ENCODE measurements around the gene NLGN1. TPM values are rescaled to one million over a fixed set of nuclear protein-coding genes. Genes with fewer than 3 reads are reported as not detected.

NLGN1 gene
- total RNA-seq, 4 donors from 2014 or later = 21.6 to 50.7 (median 30.4) TPM

DNA sequence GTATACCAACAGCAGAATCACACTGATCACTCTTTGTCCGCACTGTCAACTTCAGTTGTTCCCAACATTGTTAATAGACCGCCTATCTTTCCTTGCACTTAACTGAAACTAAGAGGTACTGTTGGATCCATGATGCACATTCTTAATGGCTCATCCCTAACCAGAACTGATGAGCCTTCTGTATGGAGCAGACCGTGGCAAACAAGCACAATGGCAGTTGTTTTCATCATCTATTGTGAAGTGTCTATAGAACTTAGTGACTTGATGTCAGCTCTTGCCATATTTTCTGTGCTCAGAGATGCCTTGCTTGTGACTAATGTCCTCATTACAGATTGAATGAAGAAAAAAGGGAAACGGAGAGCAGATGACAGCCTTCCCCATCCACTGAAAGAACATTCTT lies 347.4 kb downstream of the NLGN1 start:
- H3K4me1 ChIP-seq = no peaks in the 10 kb centered on the region
- no peaks in the 10 kb centered on the region for H3K36me3 ChIP-seq
- no peak overlapping the region for H3K4me3 ChIP-seq
- H3K27ac ChIP-seq = no peak overlapping the region
- TF ChIP-seq EP300 (IDR thresholded peaks at IDR 0.05) (no peak), POLR2A (IDR thresholded peaks at IDR 0.05) (no peak)
- TF ChIP-seq, protein P1, sequence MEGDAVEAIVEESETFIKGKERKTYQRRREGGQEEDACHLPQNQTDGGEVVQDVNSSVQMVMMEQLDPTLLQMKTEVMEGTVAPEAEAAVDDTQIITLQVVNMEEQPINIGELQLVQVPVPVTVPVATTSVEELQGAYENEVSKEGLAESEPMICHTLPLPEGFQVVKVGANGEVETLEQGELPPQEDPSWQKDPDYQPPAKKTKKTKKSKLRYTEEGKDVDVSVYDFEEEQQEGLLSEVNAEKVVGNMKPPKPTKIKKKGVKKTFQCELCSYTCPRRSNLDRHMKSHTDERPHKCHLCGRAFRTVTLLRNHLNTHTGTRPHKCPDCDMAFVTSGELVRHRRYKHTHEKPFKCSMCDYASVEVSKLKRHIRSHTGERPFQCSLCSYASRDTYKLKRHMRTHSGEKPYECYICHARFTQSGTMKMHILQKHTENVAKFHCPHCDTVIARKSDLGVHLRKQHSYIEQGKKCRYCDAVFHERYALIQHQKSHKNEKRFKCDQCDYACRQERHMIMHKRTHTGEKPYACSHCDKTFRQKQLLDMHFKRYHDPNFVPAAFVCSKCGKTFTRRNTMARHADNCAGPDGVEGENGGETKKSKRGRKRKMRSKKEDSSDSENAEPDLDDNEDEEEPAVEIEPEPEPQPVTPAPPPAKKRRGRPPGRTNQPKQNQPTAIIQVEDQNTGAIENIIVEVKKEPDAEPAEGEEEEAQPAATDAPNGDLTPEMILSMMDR (IDR thresholded peaks at IDR 0.05) = no peak
- H3K27me3 ChIP-seq = no peaks in the 10 kb centered on the region
- DNase-seq (ENCODE audit: low spot score in 2 of 2) = no peak
- no peaks in the 10 kb centered on the region for H3K9me3 ChIP-seq
- WGBS, 2 donors = 82 to 85% methylated on average over 4 of the region's 4 CpGs

DNA sequence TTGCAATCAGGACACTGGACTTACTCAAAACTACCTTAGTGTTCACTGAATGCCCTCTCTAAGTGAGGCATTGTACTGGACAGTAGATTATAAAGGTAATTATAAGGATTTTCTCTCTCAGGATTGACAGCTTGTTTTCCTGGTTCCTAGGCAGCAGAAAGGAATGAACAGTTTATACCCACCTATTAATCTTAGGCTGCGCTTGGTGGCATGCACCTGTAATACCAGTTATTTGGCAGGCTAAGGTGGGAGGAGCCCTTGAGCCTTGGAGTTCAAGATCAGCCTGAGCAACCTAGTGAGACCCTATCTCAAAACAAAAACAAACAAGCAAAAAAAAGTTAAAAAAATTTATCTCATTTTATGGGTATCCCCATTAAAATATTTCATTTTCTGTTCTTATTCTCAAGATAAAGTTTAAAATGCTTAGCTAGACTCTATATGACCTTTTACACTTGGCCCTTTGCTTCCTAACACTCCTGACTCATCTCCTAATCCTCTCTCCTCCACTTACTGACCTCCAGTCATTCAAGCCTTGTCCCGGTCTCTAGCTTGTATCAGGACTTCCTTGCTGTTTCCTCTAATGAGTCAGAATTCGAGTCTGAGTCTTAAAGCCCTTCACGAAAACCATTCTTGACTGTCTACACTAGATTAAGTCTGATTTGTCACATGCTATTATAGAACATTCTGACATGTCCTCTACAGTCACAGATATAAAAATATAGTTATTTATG lies 348.6 kb downstream of the NLGN1 start:
- H3K36me3 ChIP-seq = no peaks in the 10 kb centered on the region
- no peak overlapping the region for H3K27ac ChIP-seq
- no peaks in the 10 kb centered on the region for H3K4me1 ChIP-seq
- no peak for DNase-seq (ENCODE audit: low spot score in 2 of 2)
- H3K9me3 ChIP-seq = no peaks in the 10 kb centered on the region
- TF ChIP-seq POLR2A (IDR thresholded peaks at IDR 0.05) = no peak
- TF ChIP-seq, protein P1 (IDR thresholded peaks at IDR 0.05) = no peak
- TF ChIP-seq EP300 (IDR thresholded peaks at IDR 0.05) = no peak
- 82 to 85% methylated on average over 4 of the region's 4 CpGs for WGBS, 2 donors
- H3K27me3 ChIP-seq = no peaks in the 10 kb centered on the region
- H3K4me3 ChIP-seq = no peak overlapping the region

DNA sequence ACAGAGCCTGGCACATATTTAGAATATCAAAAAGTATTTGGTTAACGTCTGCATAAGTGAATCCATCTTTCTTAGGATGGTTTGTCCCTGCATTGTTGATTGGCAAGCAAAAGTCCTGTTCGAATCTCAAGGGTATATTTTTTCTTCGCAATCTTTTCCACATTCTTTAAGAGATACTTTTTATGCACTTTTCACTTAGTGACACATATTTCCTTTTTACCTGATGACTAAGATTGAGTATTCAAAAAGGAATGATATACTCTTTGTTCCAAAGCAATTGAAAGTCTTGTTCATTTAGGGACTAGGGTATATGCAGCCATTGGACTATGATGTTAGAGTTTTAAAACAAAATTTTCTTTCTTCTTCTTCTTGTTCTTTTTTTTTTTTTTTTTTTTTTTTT lies 349.9 kb downstream of the NLGN1 start:
- no peak for DNase-seq (ENCODE audit: low spot score in 2 of 2)
- no peaks in the 10 kb centered on the region for H3K27me3 ChIP-seq
- H3K4me3 ChIP-seq = no peak overlapping the region
- no peak for TF ChIP-seq EP300 (IDR thresholded peaks at IDR 0.05)
- TF ChIP-seq, protein P1 (IDR thresholded peaks at IDR 0.05) = no peak
- no peak for TF ChIP-seq POLR2A (IDR thresholded peaks at IDR 0.05)
- no peaks in the 10 kb centered on the region for H3K4me1 ChIP-seq
- no peak overlapping the region for H3K27ac ChIP-seq
- 87 to 95% methylated on average over 3 of the region's 3 CpGs for WGBS, 2 donors
- no peaks in the 10 kb centered on the region for H3K36me3 ChIP-seq
- H3K9me3 ChIP-seq = no peaks in the 10 kb centered on the region

DNA sequence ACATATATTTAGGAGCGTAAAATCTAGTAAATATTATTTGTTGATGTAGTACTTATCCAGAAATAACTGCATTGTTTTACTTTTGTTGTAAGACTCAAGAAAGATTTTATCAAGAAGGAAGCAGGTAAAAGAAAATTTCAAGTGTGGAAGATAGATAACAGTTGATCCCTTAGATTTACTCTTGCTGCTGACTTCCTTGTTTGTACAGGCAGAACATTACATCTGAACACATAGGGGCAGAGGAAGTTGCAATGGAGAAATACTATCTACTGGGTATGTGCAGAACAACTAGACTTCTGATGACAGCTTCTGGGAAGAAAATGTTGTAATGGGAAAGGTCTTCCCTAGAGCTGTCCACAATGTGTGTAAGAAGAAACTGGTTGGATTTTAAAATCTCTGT lies 350.6 kb downstream of the NLGN1 start:
- TF ChIP-seq, protein P1 (IDR thresholded peaks at IDR 0.05) = no peak
- TF ChIP-seq POLR2A (IDR thresholded peaks at IDR 0.05) = no peak
- no peak for TF ChIP-seq EP300 (IDR thresholded peaks at IDR 0.05)
- Histone ChIP-seq H3K27me3 (no peaks in the 10 kb centered on the region), H3K27ac (no peak overlapping the region), H3K9me3 (no peaks in the 10 kb centered on the region), H3K4me3 (no peak overlapping the region), H3K36me3 (no peaks in the 10 kb centered on the region), H3K4me1 (no peaks in the 10 kb centered on the region)
- 81 to 100% methylated on average over 1 of the region's 1 CpG for WGBS, 2 donors
- DNase-seq (ENCODE audit: low spot score in 2 of 2) = no peak

DNA sequence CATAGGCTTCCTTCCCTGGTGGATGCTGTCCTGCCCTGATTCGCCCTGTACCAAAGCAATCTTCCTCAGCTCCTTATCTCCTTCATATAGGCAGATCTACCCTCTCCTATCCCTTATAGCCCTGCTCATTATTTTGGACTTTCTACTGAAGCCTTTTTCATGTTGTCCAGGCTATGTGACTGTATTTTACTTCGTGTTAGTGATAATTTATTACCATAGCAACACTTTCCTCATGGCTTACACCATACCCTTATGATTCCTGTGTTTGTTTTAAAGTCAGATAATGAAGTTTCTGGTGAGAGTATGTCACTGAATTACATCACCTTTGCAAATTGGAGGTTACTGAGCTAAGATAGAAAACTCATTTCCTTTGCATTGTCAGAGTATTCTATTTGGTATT lies 352.6 kb downstream of the NLGN1 start:
- Histone ChIP-seq H3K36me3 (no peaks in the 10 kb centered on the region), H3K4me3 (no peak overlapping the region), H3K27ac (no peak overlapping the region), H3K27me3 (no peaks in the 10 kb centered on the region), H3K9me3 (no peaks in the 10 kb centered on the region), H3K4me1 (no peaks in the 10 kb centered on the region)
- DNase-seq (ENCODE audit: low spot score in 2 of 2) = no peak
- TF ChIP-seq, protein P1 (IDR thresholded peaks at IDR 0.05) = no peak
- no peak for TF ChIP-seq EP300 (IDR thresholded peaks at IDR 0.05)
- TF ChIP-seq POLR2A (IDR thresholded peaks at IDR 0.05) = no peak
- 54% methylated on average over 2 of the region's 2 CpGs for WGBS, 2 donors
